Breast epithelium (tissue), 3 donors: ENCODE data around the gene ELANE.

Source experiments
- POLR2A ChIP-seq: fragments of 450-650 bp; IDR thresholded peaks from one replicate; pipeline ENCODE4 v1.6.1; 2016; ENCODE audit warnings: antibody characterized with exemption, mild to moderate bottlenecking, moderate library complexity
- POLR2AphosphoS5 ChIP-seq, 3 donors: sonication (generic); formaldehyde crosslinking; IDR thresholded peaks; one replicate each; pipeline ENCODE4 v1.6.1; 2017; ENCODE audit warnings: antibody characterized with exemption in 3 of 3
- TF ChIP-seq, protein P1 (sequence below), 3 donors: fragments of 450-650 bp; IDR thresholded peaks; one replicate each; pipeline ENCODE4 v1.5.1; 2016 to 2017; ENCODE audit warnings: antibody characterized with exemption in 3 of 3, mild to moderate bottlenecking in 3 of 3, moderate library complexity in 3 of 3

GRCh38 chr19:875265-875879 is 23.3 kb downstream of the ELANE start:
- TF ChIP-seq POLR2AphosphoS5 (IDR thresholded peaks at IDR 0.05) (no peak), POLR2A (no peak)
- TF ChIP-seq, protein P1, sequence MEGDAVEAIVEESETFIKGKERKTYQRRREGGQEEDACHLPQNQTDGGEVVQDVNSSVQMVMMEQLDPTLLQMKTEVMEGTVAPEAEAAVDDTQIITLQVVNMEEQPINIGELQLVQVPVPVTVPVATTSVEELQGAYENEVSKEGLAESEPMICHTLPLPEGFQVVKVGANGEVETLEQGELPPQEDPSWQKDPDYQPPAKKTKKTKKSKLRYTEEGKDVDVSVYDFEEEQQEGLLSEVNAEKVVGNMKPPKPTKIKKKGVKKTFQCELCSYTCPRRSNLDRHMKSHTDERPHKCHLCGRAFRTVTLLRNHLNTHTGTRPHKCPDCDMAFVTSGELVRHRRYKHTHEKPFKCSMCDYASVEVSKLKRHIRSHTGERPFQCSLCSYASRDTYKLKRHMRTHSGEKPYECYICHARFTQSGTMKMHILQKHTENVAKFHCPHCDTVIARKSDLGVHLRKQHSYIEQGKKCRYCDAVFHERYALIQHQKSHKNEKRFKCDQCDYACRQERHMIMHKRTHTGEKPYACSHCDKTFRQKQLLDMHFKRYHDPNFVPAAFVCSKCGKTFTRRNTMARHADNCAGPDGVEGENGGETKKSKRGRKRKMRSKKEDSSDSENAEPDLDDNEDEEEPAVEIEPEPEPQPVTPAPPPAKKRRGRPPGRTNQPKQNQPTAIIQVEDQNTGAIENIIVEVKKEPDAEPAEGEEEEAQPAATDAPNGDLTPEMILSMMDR (IDR thresholded peaks at IDR 0.05) = no peak
